Measurements from ENCODE around the gene SALL4.

The SALL4 gene

GRCh38 chr20:51810155-51811041 lies 8.1 kb upstream of the SALL4 start:
- Histone ChIP-seq H3K4me3 (replicated peaks; ENCODE audit: insufficient read depth, low read length) (no peak overlapping the region), H3K27me3 (ENCODE audit: insufficient read depth, poor library complexity, severe bottlenecking) (peaks cover 3% of the 10 kb centered on the region), H3K27ac (replicated peaks) (no peak overlapping the region)
- no peak for TF ChIP-seq REST (IDR thresholded peaks at IDR 0.05; ENCODE audit: insufficient replicate concordance, low read depth)
- no peak for TF ChIP-seq SPI1 (IDR thresholded peaks at IDR 0.05; ENCODE audit: borderline replicate concordance, low read depth)
- TF ChIP-seq POLR2AphosphoS5 (IDR thresholded peaks at IDR 0.05; ENCODE audit: low read depth) = no peak
- TF ChIP-seq CTCF (IDR thresholded peaks at IDR 0.05; ENCODE audit: insufficient read depth, low read length) = no peak
- no peak for TF ChIP-seq GABPA (IDR thresholded peaks at IDR 0.05; ENCODE audit: low read depth)
- DNase-seq (ENCODE audit: low read depth in 1 of 2, low spot score in 1 of 2) = no peak

GRCh38 chr20:51807720-51808250 lies 5.5 kb upstream of the SALL4 start:
- DNase-seq (ENCODE audit: low read depth in 1 of 2, low spot score in 1 of 2) = no peak
- no peak overlapping the region for H3K27ac ChIP-seq (replicated peaks)
- H3K4me3 ChIP-seq (replicated peaks; ENCODE audit: insufficient read depth, low read length) = no peak overlapping the region
- H3K27me3 ChIP-seq (ENCODE audit: insufficient read depth, poor library complexity, severe bottlenecking) = peaks cover 15% of the 10 kb centered on the region
- TF ChIP-seq SPI1 (IDR thresholded peaks at IDR 0.05; ENCODE audit: borderline replicate concordance, low read depth) (no peak), CTCF (IDR thresholded peaks at IDR 0.05; ENCODE audit: insufficient read depth, low read length) (no peak), POLR2AphosphoS5 (IDR thresholded peaks at IDR 0.05; ENCODE audit: low read depth) (no peak), GABPA (IDR thresholded peaks at IDR 0.05; ENCODE audit: low read depth) (no peak), REST (IDR thresholded peaks at IDR 0.05; ENCODE audit: insufficient replicate concordance, low read depth) (no peak)

- H3K4me3 ChIP-seq (replicated peaks; ENCODE audit: insufficient read depth, low read length) = no peak overlapping the region
- no peak for DNase-seq (ENCODE audit: low read depth in 1 of 2, low spot score in 1 of 2)
- TF ChIP-seq CTCF (IDR thresholded peaks at IDR 0.05; ENCODE audit: insufficient read depth, low read length) (no peak), REST (IDR thresholded peaks at IDR 0.05; ENCODE audit: insufficient replicate concordance, low read depth) (no peak), SPI1 (IDR thresholded peaks at IDR 0.05; ENCODE audit: borderline replicate concordance, low read depth) (no peak), POLR2AphosphoS5 (IDR thresholded peaks at IDR 0.05; ENCODE audit: low read depth) (no peak)
- no peak overlapping the region for H3K27ac ChIP-seq (replicated peaks)
- H3K27me3 ChIP-seq (ENCODE audit: insufficient read depth, poor library complexity, severe bottlenecking) = peaks cover 34% of the 10 kb centered on the region
Measured at GRCh38 chr20:51804754-51805153, 2.4 kb upstream of the SALL4 start.

All from HL-60 (cell line).